H9 (cell line): ENCODE data around the gene MTHFD2. TPM values are rescaled to one million over a fixed set of nuclear protein-coding genes. Genes with fewer than 3 reads are reported as not detected.
A peak's percentile ranks its signal among the peaks of the same experiment; 100 is the strongest.

Source experiments
- DNase-seq: peaks from one replicate; pipeline ENCODE4 v3.0.0-alpha.2; 2017
- H2AFZ ChIP-seq: one replicate; pipeline ENCODE4 v1.6.1; 2013; ENCODE audit warnings: mild to moderate bottlenecking, low read length, control low read depth, moderate library complexity
- H2AK5ac ChIP-seq: 2 replicates; pipeline ENCODE4 v1.6.1; 2013; ENCODE audit warnings: low read length, control low read depth, mixed read lengths; ENCODE audit not compliant: insufficient read length
- H2BK120ac ChIP-seq: one replicate; pipeline ENCODE4 v1.6.1; 2013; ENCODE audit warnings: low read depth, mild to moderate bottlenecking, low read length, control low read depth, inconsistent platforms; ENCODE audit not compliant: poor library complexity, severe bottlenecking
- H2BK12ac ChIP-seq: 2 replicates; pipeline ENCODE4 v1.6.1; 2013; ENCODE audit warnings: low read length, control low read depth, mixed read lengths, low read depth; ENCODE audit not compliant: insufficient read length
- H2BK15ac ChIP-seq: 2 replicates; pipeline ENCODE4 v1.6.1; 2013; ENCODE audit warnings: low read depth, low read length, control low read depth
- H2BK20ac ChIP-seq: one replicate; pipeline ENCODE4 v1.6.1; 2013; ENCODE audit warnings: low read depth, mild to moderate bottlenecking, low read length, control low read depth, inconsistent platforms; ENCODE audit not compliant: poor library complexity, severe bottlenecking
- H2BK5ac ChIP-seq: 2 replicates; pipeline ENCODE4 v1.6.1; 2013; ENCODE audit warnings: low read length, control low read depth, mixed read lengths; ENCODE audit not compliant: insufficient read length
- H3K14ac ChIP-seq: 2 replicates; pipeline ENCODE4 v1.6.1; 2013; ENCODE audit warnings: low read length, control low read depth; ENCODE audit not compliant: insufficient read depth
- H3K18ac ChIP-seq: 2 replicates; pipeline ENCODE4 v1.6.1; 2013; ENCODE audit warnings: low read depth, mild to moderate bottlenecking, mixed read lengths, low read length, control low read depth; ENCODE audit not compliant: insufficient read length
- H3K23ac ChIP-seq: 2 replicates; pipeline ENCODE4 v1.6.1; 2013; ENCODE audit warnings: low read length, control low read depth, mixed read lengths, low read depth; ENCODE audit not compliant: insufficient read length
- H3K23me2 ChIP-seq: 2 replicates; pipeline ENCODE4 v1.6.1; 2013; ENCODE audit warnings: low read depth, mild to moderate bottlenecking, mixed read lengths, low read length, control low read depth; ENCODE audit not compliant: insufficient read length, poor library complexity, severe bottlenecking
- H3K27ac ChIP-seq: 2 replicates; pipeline ENCODE4 v1.5.1; 2013; ENCODE audit warnings: low read length, control low read depth, mixed read lengths, low read depth; ENCODE audit not compliant: insufficient read length
- H3K27me3 ChIP-seq: 2 replicates; pipeline ENCODE4 v1.6.1; 2013; ENCODE audit warnings: low read length, control low read depth, inconsistent platforms; ENCODE audit not compliant: insufficient read depth
- H3K4ac ChIP-seq: 2 replicates; pipeline ENCODE4 v1.6.1; 2013; ENCODE audit warnings: low read depth, mild to moderate bottlenecking, control low read depth, inconsistent platforms, low read length, moderate library complexity
- H3K4me1 ChIP-seq: 2 replicates; pipeline ENCODE4 v1.6.1; 2013; ENCODE audit warnings: low read length, control low read depth, inconsistent platforms; ENCODE audit not compliant: insufficient read depth
- H3K4me2 ChIP-seq: 2 replicates; pipeline ENCODE4 v1.6.1; 2013; ENCODE audit warnings: low read length, control low read depth, mixed read lengths; ENCODE audit not compliant: insufficient read length, insufficient read depth
- H3K56ac ChIP-seq: 2 replicates; pipeline ENCODE4 v1.6.1; 2013; ENCODE audit warnings: low read depth, mild to moderate bottlenecking, mixed read lengths, low read length, control low read depth; ENCODE audit not compliant: insufficient read length
- H3K79me1 ChIP-seq: 2 replicates; pipeline ENCODE4 v1.6.1; 2013; ENCODE audit warnings: low read depth, mild to moderate bottlenecking, moderate library complexity, low read length, control low read depth, inconsistent platforms; ENCODE audit not compliant: insufficient read depth, poor library complexity, severe bottlenecking
- H3K79me2 ChIP-seq: 2 replicates; pipeline ENCODE4 v1.6.1; 2013; ENCODE audit warnings: low read length, control low read depth, inconsistent platforms; ENCODE audit not compliant: insufficient read depth
- H3K9ac ChIP-seq: 2 replicates; pipeline ENCODE4 v1.6.1; 2013; ENCODE audit warnings: low read length, control low read depth, mixed read lengths; ENCODE audit not compliant: insufficient read length; ENCODE audit errors: extremely low read depth
- H3K9me3 ChIP-seq: one replicate; pipeline ENCODE4 v1.6.1; 2013; ENCODE audit warnings: low read depth, low read length, inconsistent platforms; ENCODE audit not compliant: control insufficient read depth
- H3T11ph ChIP-seq: one replicate; pipeline ENCODE4 v1.6.1; 2013; ENCODE audit warnings: mild to moderate bottlenecking, low read length, control low read depth, inconsistent platforms
- H4K20me1 ChIP-seq: one replicate; pipeline ENCODE4 v1.6.1; 2013; ENCODE audit not compliant: control insufficient read depth, insufficient read length, insufficient read depth
- H4K5ac ChIP-seq: 2 replicates; pipeline ENCODE4 v1.6.1; 2013; ENCODE audit warnings: low read depth, mild to moderate bottlenecking, mixed read lengths, low read length, control low read depth; ENCODE audit not compliant: insufficient read length
- H4K8ac ChIP-seq: replicated peaks from 2 replicates; pipeline ENCODE4 v1.6.1; 2013; ENCODE audit warnings: low read length, control low read depth, mixed read lengths, low read depth; ENCODE audit not compliant: insufficient read length
- H4K91ac ChIP-seq: 2 replicates; pipeline ENCODE4 v1.6.1; 2013; ENCODE audit warnings: low read depth, mild to moderate bottlenecking, moderate library complexity, mixed read lengths, low read length, control low read depth; ENCODE audit not compliant: insufficient read length
- H3K27ac Mint-ChIP-seq, 3 experiments: 2 replicates in 2 of 3; 3 replicates in 1 of 3; pipeline ENCODE4 v1.8.0; 2020 to 2021; ENCODE audit warnings: mixed read lengths in 3 of 3, mild to moderate bottlenecking in 1 of 3, moderate library complexity in 1 of 3
- H3K27me3 Mint-ChIP-seq: 2 replicates; pipeline ENCODE4 v1.8.0; 2021; ENCODE audit warnings: low read depth, mild to moderate bottlenecking, moderate library complexity, mixed read lengths
- H3K36me3 Mint-ChIP-seq, 3 experiments: 2 replicates in 2 of 3; 3 replicates in 1 of 3; pipeline ENCODE4 v1.8.0; 2020 to 2021; ENCODE audit warnings: low read depth in 3 of 3, mixed read lengths in 3 of 3; ENCODE audit not compliant: insufficient read depth in 1 of 3
- H3K4me1 Mint-ChIP-seq, 2 experiments: 2 replicates each; pipeline ENCODE4 v1.8.0; 2020; ENCODE audit warnings: mixed read lengths in 2 of 2
- H3K4me3 Mint-ChIP-seq, 2 experiments: 2 replicates in 1 of 2; 3 replicates in 1 of 2; pipeline ENCODE4 v1.8.0; 2020 to 2021; ENCODE audit warnings: mild to moderate bottlenecking in 2 of 2, mixed read lengths in 2 of 2, moderate library complexity in 1 of 2
- H3K9me3 Mint-ChIP-seq, 2 experiments: 2 replicates in 1 of 2; 3 replicates in 1 of 2; pipeline ENCODE4 v1.8.0; 2020; ENCODE audit warnings: mild to moderate bottlenecking in 2 of 2, mixed read lengths in 2 of 2, moderate library complexity in 1 of 2
- CTCF ChIP-seq: fragments of 200-600 bp; sonication (generic); conservative IDR thresholded peaks from 3 replicates; pipeline ENCODE4 v1.8.0; 2021; ENCODE audit warnings: antibody characterized with exemption, mild to moderate bottlenecking
- WGBS: extraction: QIAGEN DNeasy Blood & Tissue Kit; methylation state at CpG from one replicate; pipeline ENCODE4 v1.1.7; 2013; ENCODE audit warnings: missing lambda C conversion rate, low lambda C conversion rate, mixed read lengths; ENCODE audit not compliant: insufficient read length; ENCODE audit errors: extremely low coverage; 5-methylcytosine and 5-hydroxymethylcytosine counted together
- total RNA-seq: library from RNA; stranded (reverse); gene quantifications from 2 replicates; pipeline ENCODE4 v1.2.1, GENCODE V29; 2021

Gene MTHFD2
- total RNA-seq, 1 experiment from 2014 or later: 201 TPM

GRCh38 chr2:74179063-74179865, 19.2 kb upstream of the MTHFD2 start:
- no peak overlapping the region for H3K4me2 ChIP-seq
- H3K27me3 ChIP-seq: no peaks in the 10 kb centered on the region
- Mint-ChIP-seq H3K27me3 (no peaks in the 10 kb centered on the region), H3K4me1 (peaks cover 13 to 15% of the 10 kb centered on the region in 2 experiments), H3K4me3 (peak overlapping the region; percentile 90 to 93), H3K27ac (peak overlapping the region; percentile 11 to 64 (median 44); a peak in 3 of 7 replicates), H3K9me3 (peaks cover 4% of the 10 kb centered on the region in 2 experiments; a peak in 3 of 5 replicates), H3K36me3 (peaks cover 17 to 31% (median 20%) of the 10 kb centered on the region in 3 experiments)
- DNase-seq: no peak
- no peak overlapping the region for H3K14ac ChIP-seq
- H2AFZ ChIP-seq: no peak overlapping the region
- H2BK120ac ChIP-seq: no peak overlapping the region
- no peak overlapping the region for H3K23ac ChIP-seq
- H2BK12ac ChIP-seq: no peak overlapping the region
- no peak overlapping the region for H3K9ac ChIP-seq
- WGBS: no CpG with 5 or more reads among the region's 25 CpGs
- no peak overlapping the region for H2BK5ac ChIP-seq
- peak; percentile 66 for TF ChIP-seq CTCF
- H4K20me1 ChIP-seq: no peaks in the 10 kb centered on the region
- H3K4me1 ChIP-seq: no peaks in the 10 kb centered on the region
- peaks cover 7% of the 10 kb centered on the region for H3K79me1 ChIP-seq
- H2AK5ac ChIP-seq: no peak overlapping the region
- no peak overlapping the region for H2BK20ac ChIP-seq
- no peak overlapping the region for H4K5ac ChIP-seq
- H3K4ac ChIP-seq: no peak overlapping the region
- H2BK15ac ChIP-seq: no peak overlapping the region
- no peak overlapping the region for H3K18ac ChIP-seq
- H4K8ac ChIP-seq: no peak overlapping the region
- H3K9me3 ChIP-seq: no peaks in the 10 kb centered on the region
- no peaks in the 10 kb centered on the region for H3K23me2 ChIP-seq
- no peak overlapping the region for H3T11ph ChIP-seq
- peaks cover 16% of the 10 kb centered on the region; the same call in 1 of the 2 replicates for H3K79me2 ChIP-seq
- no peak overlapping the region for H3K27ac ChIP-seq
- no peak overlapping the region for H4K91ac ChIP-seq
- H3K56ac ChIP-seq: no peak overlapping the region
